ENCODE measurements around the gene KLHL22. TPM values are rescaled to one million over a fixed set of nuclear protein-coding genes. Genes with fewer than 3 reads are reported as not detected.
"Not testable (repeated sequence)": the region's sequence is repeated elsewhere in the genome, so short reads cannot be mapped to it uniquely, and the experiment has no call there.

Gene KLHL22
- total RNA-seq, 8 experiments from 2014 or later = 15.9 to 27.7 (median 22.3) TPM

DNA sequence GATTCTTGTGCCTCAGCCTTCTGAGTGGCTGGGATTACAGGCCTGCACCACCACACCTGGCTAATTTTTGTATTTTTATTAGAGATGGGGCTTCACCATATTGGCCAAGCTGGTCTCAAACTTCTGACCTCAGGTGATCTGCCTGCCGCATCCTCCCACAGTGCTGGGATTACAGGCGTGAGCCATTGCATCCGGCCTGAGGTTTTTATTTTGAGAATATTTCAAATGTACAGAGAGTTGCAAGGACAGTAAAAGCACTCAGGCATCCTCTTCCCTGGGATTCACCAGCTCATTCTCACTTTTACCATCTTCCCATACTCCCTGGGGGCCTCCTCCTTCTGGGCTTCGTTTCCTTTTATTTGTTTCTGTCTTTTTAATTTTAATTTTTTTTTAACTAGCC lies 24.0 kb upstream of the KLHL22 start:
- ATAC-seq (replicated peaks in 6 of 8) = no peak
- no peak overlapping the region for H3K4me3 ChIP-seq
- WGBS, 10 experiments = 40 to 100% (median 87%) methylated on average over 1 to 4 of the region's 4 CpGs; no CpG with 5 or more reads in 2 of the 10 experiments
- in situ Hi-C loops (cut with MboI; ENCODE audit: low pct_unique_long_range_greater_than_20kb in 2 of 9, low sequenced_read_pairs in 9 of 9, unreplicated experiment in 9 of 9) = no loop called here
- H3K4me1 ChIP-seq (replicated peaks in 1 of 2) = no peaks in the 10 kb centered on the region
- H3K27ac ChIP-seq = no peak overlapping the region

DNA sequence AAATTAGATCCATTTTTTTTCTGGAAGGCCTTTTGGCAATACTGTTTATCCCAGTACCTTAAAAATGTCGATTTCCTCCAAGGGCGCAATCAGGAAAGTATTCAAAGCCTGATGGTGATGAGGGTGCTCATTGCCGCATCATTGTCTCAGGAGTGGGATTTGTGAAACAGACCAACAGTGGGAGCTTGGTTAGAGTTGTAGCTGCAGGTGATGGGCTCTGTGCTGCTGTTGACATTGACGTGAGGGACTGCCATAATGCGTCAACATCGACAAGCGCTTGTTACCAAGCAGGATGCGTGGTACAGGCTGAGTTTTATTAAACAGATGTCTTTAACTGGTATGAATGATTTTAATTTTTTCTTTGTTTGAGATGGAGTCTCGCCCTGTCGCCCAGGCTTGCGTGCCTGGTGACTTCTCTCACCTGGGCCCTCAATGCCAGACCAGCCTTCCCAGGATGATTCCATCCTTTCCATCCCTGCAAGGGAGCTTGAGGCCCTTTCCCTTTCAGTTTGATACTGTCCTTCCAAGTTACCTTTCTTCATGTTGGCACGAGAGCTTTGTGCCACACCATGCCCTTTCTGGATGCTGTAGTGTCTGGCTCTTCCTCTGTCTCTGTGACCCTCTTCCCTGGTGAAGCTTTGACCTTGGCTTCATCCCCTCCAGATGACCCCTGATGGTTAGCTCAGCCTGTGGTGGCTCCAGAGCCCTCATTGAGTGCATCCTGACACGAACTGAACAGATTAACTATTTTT lies 22.4 kb upstream of the KLHL22 start:
- no peaks in the 10 kb centered on the region for H3K4me1 ChIP-seq (replicated peaks in 1 of 2)
- ATAC-seq (replicated peaks in 6 of 8) = no peak
- no peak overlapping the region for H3K27ac ChIP-seq
- no peak overlapping the region for H3K4me3 ChIP-seq
- in situ Hi-C loops (cut with MboI; ENCODE audit: low pct_unique_long_range_greater_than_20kb in 2 of 9, low sequenced_read_pairs in 9 of 9, unreplicated experiment in 9 of 9) = no loop called here
- 62 to 100% (median 94%) methylated on average over 2 to 10 of the region's 13 CpGs for WGBS, 10 experiments

DNA sequence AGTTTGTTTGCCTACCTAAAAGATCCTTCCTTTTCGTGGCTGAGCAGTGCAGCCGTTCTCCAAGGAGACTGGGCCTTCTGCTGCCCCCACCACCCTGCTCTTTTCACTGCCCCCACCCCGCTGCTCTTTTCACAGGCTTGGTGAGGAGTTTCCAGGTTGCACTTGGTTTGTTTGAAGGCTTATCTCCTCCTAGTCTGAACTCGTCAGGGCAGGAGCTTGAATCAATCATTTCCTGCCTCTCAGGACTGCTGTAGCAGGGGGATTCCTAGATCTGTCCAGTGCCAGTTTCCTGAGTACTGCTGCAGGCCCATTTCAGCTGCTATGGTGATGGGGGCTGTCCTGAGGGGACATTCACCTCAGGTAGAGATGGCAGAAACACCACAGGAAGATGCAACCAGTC lies 21.8 kb upstream of the KLHL22 start:
- peak overlapping the region in 1 of 2 donors; percentile 41 for H3K27ac ChIP-seq
- in situ Hi-C loops (cut with MboI; ENCODE audit: low pct_unique_long_range_greater_than_20kb in 2 of 9, low sequenced_read_pairs in 9 of 9, unreplicated experiment in 9 of 9) = no loop called here
- 43% methylated on average over 1 of the region's 4 CpGs; no CpG with 5 or more reads in 9 of the 10 experiments for WGBS, 10 experiments
- H3K4me3 ChIP-seq = no peak overlapping the region
- no peaks in the 10 kb centered on the region for H3K4me1 ChIP-seq (replicated peaks in 1 of 2)
- peak in 1 of 8 experiments; percentile 43 for ATAC-seq (replicated peaks in 6 of 8)

DNA sequence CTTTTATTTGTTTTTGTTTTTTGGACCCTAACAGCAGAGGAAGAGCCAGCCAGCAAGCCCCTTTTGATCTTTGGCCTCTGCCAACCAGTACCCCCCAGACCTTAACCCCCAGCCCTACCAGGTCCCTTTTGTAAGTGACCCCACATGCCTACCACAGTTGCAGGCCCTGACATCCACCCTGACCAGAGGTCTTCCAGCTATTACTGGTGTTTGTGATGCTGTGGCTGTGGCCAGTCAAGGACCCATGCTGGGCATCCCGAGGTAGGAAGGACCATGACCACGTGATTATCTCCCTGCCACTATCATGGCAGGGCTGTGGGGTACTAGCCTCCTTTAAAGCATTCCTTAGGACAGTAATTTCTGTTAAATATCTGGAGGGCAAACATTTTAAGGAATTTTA lies 20.8 kb upstream of the KLHL22 start:
- Histone ChIP-seq H3K4me1 (replicated peaks in 1 of 2) (no peaks in the 10 kb centered on the region), H3K4me3 (no peak overlapping the region), H3K27ac (no peak overlapping the region)
- no peak for ATAC-seq (replicated peaks in 6 of 8)
- in situ Hi-C loops (cut with MboI; ENCODE audit: low pct_unique_long_range_greater_than_20kb in 2 of 9, low sequenced_read_pairs in 9 of 9, unreplicated experiment in 9 of 9) = no loop called here
- 79 to 100% (median 82%) methylated on average over 1 to 2 of the region's 2 CpGs; no CpG with 5 or more reads in 4 of the 10 experiments for WGBS, 10 experiments

DNA sequence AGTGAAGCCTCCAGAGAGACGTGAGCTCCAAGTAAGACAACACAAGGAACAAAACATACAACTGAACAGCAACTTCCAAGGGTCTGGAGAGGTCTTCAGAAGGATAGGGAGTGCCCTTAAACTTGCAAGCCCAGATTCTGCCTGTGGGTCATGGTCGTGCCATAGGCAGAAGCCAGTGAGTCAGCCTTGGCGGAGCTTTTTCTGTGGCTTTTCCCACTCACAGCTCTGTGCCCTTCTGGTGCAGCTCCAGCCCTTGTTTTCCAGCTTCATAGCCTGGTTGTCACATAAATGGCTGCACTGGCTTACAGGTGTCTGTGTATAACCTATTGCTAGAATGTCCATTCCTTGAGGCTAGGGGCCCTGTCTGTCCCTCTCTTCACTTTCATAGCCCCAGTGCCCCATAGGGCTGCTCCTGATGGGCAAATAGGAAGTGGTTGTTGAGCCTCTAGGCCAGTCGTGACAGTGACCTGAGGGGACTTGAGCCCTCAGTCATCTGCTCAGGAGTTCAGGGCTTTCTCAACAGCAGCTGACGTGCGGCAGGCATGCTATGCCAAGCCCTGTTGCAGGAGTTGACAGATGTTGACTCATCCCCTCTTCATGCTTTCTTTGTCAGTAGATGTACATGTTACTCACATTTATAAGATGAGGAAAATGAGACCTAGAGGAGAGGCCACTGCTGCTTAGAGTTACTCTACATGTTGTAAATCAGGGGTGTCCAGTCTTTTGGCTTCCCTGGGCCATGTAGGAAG lies 19.2 kb upstream of the KLHL22 start:
- ATAC-seq (replicated peaks in 6 of 8) = peak in 5 of 8 experiments; percentile 56 to 90 (median 80)
- in situ Hi-C loops (cut with MboI; ENCODE audit: low pct_unique_long_range_greater_than_20kb in 2 of 9, low sequenced_read_pairs in 9 of 9, unreplicated experiment in 9 of 9) = no loop called here
- H3K4me1 ChIP-seq (replicated peaks in 1 of 2) = peaks cover 9 to 11% of the 10 kb centered on the region in 2 donors
- H3K4me3 ChIP-seq = no peak overlapping the region
- H3K27ac ChIP-seq = peak overlapping the region in 1 of 2 donors; percentile 49
- 0 to 95% (median 83%) methylated on average over 1 to 6 of the region's 6 CpGs; no CpG with 5 or more reads in 4 of the 10 experiments for WGBS, 10 experiments

DNA sequence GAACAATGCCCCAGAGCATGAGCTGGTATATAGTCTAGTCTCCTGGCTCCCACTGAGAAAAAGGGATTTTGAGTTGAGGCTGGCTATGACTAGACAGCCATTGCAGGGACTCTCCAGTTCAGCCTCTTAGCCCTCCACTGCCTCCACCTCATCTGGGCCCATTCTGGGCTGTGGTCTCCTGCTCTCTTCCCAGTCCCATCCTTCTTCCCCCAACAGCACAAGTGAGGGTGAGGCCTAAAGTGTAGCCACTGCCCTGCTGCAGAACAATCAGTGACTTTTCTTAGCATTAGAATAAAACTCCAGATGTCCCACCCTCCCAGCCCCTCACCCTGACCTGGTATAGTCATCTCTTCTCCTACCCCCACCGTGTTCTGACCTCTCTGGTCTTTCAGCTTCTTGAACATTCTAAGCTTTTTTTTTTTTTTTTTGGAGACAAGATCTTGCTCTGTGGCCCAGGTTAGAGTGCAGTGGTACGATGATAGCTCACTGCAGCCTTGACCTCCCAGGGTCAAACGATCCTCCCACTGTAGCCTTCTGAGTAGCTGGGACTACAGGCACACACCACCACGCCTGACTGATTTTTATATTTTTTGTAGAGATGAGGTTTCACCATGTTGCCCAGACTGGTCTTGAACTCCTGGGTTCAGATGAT lies 16.1 kb upstream of the KLHL22 start:
- Histone ChIP-seq H3K4me1 (replicated peaks in 1 of 2) (peaks cover 25 to 26% of the 10 kb centered on the region in 2 donors), H3K27ac (no peak overlapping the region), H3K4me3 (no peak overlapping the region)
- in situ Hi-C loops (cut with MboI; ENCODE audit: low pct_unique_long_range_greater_than_20kb in 2 of 9, low sequenced_read_pairs in 9 of 9, unreplicated experiment in 9 of 9) = no loop called here
- WGBS, 10 experiments = 60 to 100% (median 94%) methylated on average over 1 to 3 of the region's 4 CpGs; no CpG with 5 or more reads in 5 of the 10 experiments
- no peak for ATAC-seq (replicated peaks in 6 of 8)

DNA sequence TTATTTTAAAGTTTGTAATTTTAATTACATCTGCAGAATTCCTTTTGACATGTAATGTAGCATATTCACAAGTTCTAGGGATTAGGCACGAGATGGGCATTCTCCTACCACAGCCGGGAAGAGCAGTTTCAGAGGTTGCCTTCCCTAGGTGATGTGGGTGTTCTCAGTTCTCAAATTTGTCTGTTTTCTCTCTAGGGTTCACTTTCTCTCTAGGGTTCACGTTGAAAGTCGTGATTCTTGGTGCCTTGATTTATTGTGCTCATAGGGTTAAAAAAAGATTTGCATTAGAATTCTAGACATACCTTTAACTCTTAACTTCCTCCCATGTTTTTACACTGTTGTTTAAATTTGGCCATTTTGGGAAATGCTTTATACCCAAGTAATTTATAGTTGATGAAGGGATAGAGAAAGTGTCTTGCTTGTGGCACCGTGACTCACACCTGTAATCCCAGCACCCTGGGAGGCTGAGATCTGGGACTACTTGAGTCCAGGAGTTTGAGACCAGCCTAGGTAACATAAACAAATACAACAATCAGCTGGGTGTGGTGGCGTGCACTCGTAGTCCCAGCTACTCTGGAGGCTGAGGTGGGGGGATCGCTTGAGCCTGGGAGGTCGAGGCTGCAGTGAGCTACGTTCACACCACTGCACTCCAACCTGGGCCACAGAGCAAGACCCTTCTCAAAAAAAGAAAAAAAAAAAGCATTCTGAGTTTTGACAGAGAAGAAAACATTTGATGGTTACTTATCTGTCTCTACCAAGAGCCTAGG lies 15.4 kb upstream of the KLHL22 start:
- H3K4me1 ChIP-seq (replicated peaks in 1 of 2) = peaks cover 26% of the 10 kb centered on the region in 2 donors
- WGBS, 10 experiments = 56 to 100% (median 86%) methylated on average over 2 to 10 of the region's 10 CpGs
- in situ Hi-C loops (cut with MboI; ENCODE audit: low pct_unique_long_range_greater_than_20kb in 2 of 9, low sequenced_read_pairs in 9 of 9, unreplicated experiment in 9 of 9) = no loop called here
- H3K27ac ChIP-seq = no peak overlapping the region
- no peak overlapping the region for H3K4me3 ChIP-seq
- no peak for ATAC-seq (replicated peaks in 6 of 8)

DNA sequence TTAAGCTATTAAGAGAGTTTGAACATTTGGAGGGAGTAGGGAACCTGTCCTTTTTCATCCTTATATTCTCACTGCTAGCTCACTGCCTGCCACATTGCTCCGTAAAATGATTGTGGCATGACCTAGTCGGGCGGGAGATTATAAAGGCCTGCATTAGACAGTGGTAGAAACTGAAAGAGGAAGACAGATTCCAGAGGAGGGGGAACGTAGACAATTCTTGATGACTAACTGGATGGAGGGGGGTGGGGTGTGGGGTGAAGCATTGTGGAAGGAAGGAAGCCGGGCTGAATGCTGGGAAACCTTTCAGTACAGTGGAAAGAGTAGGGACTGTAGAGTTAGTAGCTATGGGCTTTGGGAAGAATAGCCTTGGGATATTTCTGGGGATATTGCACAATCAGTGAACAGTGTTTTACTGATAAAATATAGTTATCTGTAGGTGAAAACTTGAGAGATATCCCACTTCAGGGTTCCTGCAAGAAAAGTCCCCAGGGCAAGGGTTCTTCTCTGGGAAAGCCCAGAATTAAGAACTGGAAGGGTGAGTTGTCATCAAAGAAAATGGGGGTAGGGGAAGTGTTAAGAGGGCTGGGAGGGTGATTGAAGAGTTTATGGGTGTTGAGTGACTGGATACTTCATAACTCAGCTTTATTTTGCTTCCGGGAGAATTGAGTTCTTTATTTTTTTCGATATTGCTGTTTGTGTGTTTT lies 13.9 kb upstream of the KLHL22 start:
- peak; percentile 39 to 74 (median 66) for ATAC-seq (replicated peaks in 6 of 8)
- in situ Hi-C loops (cut with MboI; ENCODE audit: low pct_unique_long_range_greater_than_20kb in 2 of 9, low sequenced_read_pairs in 9 of 9, unreplicated experiment in 9 of 9) = no loop called here
- Histone ChIP-seq H3K4me3 (peak overlapping the region; percentile 61 to 91 (median 80)), H3K4me1 (replicated peaks in 1 of 2) (peaks cover 26 to 27% of the 10 kb centered on the region in 2 donors), H3K27ac (peak overlapping the region; percentile 61 to 90)
- WGBS, 10 experiments = 0 to 64% (median 46%) methylated on average over 2 to 5 of the region's 7 CpGs; no CpG with 5 or more reads in 5 of the 10 experiments

DNA sequence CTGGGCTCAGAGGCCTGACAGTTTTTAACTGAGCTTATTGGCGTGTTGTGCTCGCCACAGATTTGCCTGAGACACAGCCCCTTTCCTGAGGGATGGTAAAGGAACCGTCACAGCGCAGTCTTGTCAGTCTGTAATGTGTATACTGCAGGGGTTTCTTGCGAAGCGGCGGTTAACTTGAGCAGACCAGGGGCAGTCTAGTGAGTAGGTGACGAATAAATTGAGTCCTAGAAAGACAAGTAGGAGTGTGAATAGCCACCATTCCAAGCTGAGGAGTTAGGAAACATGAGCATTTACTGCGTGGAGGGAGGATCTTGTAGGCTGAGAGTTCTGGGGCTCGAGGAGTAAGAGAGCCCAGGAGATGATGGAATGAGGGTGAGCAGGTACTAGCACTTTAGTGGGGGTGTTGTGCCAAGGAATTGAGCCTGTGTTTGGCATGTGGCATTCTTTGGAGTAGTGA lies 13.2 kb upstream of the KLHL22 start:
- in situ Hi-C loops (cut with MboI; ENCODE audit: low pct_unique_long_range_greater_than_20kb in 2 of 9, low sequenced_read_pairs in 9 of 9, unreplicated experiment in 9 of 9) = no loop called here
- peak in 1 of 8 experiments; percentile 0 for ATAC-seq (replicated peaks in 6 of 8)
- H3K27ac ChIP-seq = peak overlapping the region; percentile 61 to 90
- WGBS, 10 experiments = 0 to 65% (median 28%) methylated on average over 2 to 8 of the region's 10 CpGs; no CpG with 5 or more reads in 1 of the 10 experiments
- H3K4me1 ChIP-seq (replicated peaks in 1 of 2) = peaks cover 26 to 28% of the 10 kb centered on the region in 2 donors
- H3K4me3 ChIP-seq = peak overlapping the region; percentile 61 to 91 (median 80)

DNA sequence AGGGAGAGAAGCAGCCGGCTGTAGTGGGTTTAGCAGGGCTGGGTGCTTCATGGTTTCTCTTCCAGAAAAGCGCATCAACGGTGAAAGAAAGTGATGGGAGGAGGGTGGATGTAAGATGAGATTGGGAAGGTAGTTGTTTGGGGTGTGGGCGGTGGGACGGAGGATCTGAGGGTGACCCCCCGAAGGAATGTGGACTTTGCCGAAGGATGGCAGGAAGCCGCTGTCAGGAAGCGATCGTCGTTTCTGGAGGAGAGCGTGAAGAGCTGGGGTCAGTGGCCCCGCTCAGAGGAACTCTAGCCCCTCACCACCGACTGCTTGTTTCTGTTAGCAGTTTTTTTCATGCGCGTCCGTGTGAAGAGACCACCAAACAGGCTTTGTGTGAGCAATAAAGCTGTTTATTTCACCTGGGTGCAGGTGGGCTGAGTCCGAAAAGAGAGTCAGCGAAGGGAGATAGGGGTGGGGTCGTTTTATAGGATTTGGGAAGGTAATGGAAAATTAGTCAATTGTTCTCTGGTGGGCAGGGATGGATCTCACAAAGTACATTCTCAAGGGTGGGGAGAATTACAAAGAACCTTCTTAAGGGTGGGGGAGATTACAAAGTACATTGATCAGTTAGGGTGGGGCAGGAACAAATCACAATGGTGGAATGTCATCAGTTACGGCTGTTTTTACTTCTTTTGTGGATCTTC lies 12.6 kb upstream of the KLHL22 start:
- in situ Hi-C loops (cut with MboI; ENCODE audit: low pct_unique_long_range_greater_than_20kb in 2 of 9, low sequenced_read_pairs in 9 of 9, unreplicated experiment in 9 of 9) = not testable (repeated sequence)
- H3K27ac ChIP-seq = peak overlapping the region; percentile 86 to 90
- 0 to 5% (median 0%) methylated on average over 2 to 10 of the region's 21 CpGs; no CpG with 5 or more reads in 2 of the 10 experiments for WGBS, 10 experiments

DNA sequence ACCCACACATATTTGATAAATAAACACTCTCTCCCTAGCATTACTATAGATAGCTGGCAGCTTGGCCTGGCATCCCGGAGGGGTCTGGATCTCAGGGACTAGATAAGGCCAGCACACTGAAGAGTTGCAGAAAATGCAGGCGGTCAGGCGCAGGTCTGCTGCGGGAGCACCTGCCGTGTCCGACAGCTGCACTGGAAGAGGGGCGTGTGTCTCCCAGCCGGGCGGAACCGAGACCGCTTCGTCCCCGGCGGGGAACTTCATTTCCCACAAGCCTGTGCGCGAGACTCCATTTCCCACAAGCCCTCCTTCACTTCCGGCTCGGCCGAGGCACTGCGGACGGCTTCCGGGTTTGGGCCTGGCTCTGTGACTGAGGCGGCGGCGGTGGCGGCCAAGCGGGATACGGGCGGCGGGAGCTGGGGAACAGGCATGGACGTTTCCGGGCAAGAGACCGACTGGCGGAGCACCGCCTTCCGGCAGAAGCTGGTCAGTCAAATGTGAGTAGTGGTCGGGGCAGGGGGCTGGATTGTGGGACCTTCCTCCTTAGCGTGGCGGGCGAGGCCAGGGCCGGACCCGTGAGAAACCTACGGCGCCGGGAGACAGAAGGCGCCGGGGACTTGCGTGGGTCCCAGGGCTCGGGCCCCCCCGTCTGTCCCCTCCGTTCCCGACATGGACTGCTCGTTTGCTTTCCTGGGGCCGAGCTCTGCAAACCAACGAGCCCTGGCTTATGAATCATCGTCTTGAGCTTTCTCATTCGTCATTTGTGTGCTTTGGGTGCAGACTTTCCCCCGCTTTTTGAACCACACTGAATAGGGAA lies 11.9 kb upstream of the KLHL22 start, which contains the start of gene MED15:
MED15 (plus strand) TSS at position 358 of the 814 bp plus-strand sequence; CDS start at position 427, 69 bp downstream.
- H3K4me3 ChIP-seq = peak within 1 kb of the TSS; percentile 61 to 91 (median 80)
- in situ Hi-C loops (cut with MboI; ENCODE audit: low pct_unique_long_range_greater_than_20kb in 2 of 9, low sequenced_read_pairs in 9 of 9, unreplicated experiment in 9 of 9) = no loop called here
- ATAC-seq (replicated peaks in 6 of 8) = peak; percentile 80 to 92 (median 86)
- 0 to 3% (median 0%) methylated on average over 1 to 22 of the region's 58 CpGs; no CpG with 5 or more reads in 2 of the 10 experiments for WGBS, 10 experiments
- peaks cover 26 to 28% of the 10 kb centered on the region in 2 donors for H3K4me1 ChIP-seq (replicated peaks in 1 of 2)
- H3K27ac ChIP-seq = peak within 1 kb of the TSS; percentile 86 to 90

More for the DNA sequence above, 12.6 kb upstream of the KLHL22 start:
- peak in 3 of 8 experiments; percentile 0 to 1 (median 1) for ATAC-seq (replicated peaks in 6 of 8)
- Histone ChIP-seq H3K4me3 (peak overlapping the region; percentile 61 to 91 (median 80)), H3K4me1 (replicated peaks in 1 of 2) (peaks cover 26 to 28% of the 10 kb centered on the region in 2 donors)
